Stimulated activated CD4-positive, alpha-beta T cell treated with anti-CD3 and anti-CD28 coated beads, TNF-alpha, amount 100 ng/mL, for 1 hour (primary cell): ENCODE measurements around the gene ADRA1B.
"Not testable (repeated sequence)": the region's sequence is repeated elsewhere in the genome, so short reads cannot be mapped to it uniquely, and the experiment has no call there.

Experiments used
- DNase-seq, 3 donors: peaks; one replicate each; pipeline ENCODE4 v3.0.0-alpha.2; 2020; ENCODE audit warnings: low read depth in 3 of 3, low spot score in 1 of 3

Gene ADRA1B

GRCh38 chr5:160009591-160009989 is 93.3 kb downstream of the ADRA1B start:
- DNase-seq = no peak

- no peak for DNase-seq
Measured at GRCh38 chr5:160011471-160011870, 95.2 kb downstream of the ADRA1B start.

- not testable (repeated sequence) for DNase-seq
Measured at GRCh38 chr5:160014197-160014596, 97.9 kb downstream of the ADRA1B start.

GRCh38 chr5:160018945-160019625 is 102.8 kb downstream of the ADRA1B start:
- no peak for DNase-seq

- no peak for DNase-seq
Measured at GRCh38 chr5:160020266-160020770, 104.0 kb downstream of the ADRA1B start.

- DNase-seq = no peak
Measured at GRCh38 chr5:160020964-160021363, 104.7 kb downstream of the ADRA1B start.

GRCh38 chr5:160021831-160022446 is 105.7 kb downstream of the ADRA1B start:
- peak in 2 of 3 donors; percentile 10 to 20 for DNase-seq
